Activated CD8-positive, alpha-beta memory T cell treated with anti-CD3 and anti-CD28 coated beads for 48 hours (primary cell): ENCODE data around the gene KRT73.

ENCODE experiments used
- DNase-seq, 3 experiments: peaks; one replicate each; pipeline ENCODE4 v3.0.0-alpha.2; 2020; ENCODE audit warnings: low read depth in 2 of 3, low spot score in 2 of 3

Gene KRT73

DNA sequence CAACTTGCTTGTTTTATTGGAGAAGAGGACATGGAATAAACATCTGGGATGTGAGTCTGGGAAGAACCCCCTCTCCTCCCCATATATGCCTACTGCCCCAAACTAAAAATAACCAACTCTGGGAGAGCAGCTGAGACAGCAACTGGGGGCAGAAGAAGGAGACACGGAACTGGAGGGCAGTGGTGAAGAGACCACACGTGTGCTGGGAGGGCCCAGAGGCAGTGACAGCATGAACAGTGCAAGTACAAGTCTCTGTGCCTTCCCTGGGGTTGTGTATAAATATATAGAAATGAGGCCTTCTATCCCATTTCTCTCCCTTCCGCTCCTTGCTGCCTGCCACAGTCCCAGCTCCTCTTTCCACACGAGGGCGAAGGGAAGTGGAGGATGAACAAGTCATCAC, 4.0 kb upstream of the KRT73 start:
- DNase-seq: no peak

GRCh38 chr12:52618866-52619265, 507 bp upstream of the KRT73 start:
- no peak for DNase-seq

GRCh38 chr12:52617403-52617785, 965 bp downstream of the KRT73 start:
- DNase-seq: no peak

DNA sequence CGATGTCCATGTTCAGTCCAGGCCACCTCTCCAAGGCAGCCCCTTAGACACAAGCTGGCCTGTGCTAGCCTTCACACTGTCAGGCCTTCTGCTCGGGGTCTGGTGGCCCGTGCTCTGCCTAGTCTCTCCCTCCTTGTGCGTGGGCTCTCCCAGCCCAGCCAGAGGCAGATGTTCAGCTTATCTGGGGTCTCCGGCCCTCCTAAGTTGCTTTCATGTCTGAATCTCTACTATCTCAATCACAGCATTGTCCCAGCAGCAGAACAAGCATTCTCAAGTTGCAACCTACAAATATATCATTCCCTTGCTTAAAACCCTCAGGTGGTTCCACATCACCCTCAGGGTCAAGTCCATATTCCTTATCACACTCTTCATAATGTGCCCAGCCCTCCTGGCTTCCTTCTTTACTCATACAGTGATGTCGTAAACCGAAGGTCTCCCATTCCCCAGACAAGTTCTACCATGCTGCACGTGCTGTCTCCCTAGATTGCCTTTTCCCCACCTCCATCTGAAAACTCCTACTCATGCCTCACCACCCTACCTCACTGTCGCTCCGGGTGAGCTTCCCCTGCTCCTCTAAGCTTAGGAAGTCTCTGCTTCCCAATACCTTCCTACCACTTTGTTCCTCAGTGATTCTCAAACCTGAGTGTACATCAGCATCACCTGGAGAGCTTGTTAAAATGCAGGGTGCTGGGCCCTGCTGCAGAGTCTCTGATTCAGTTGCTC, 1.5 kb downstream of the KRT73 start:
- no peak for DNase-seq

GRCh38 chr12:52615912-52616311, 2.4 kb downstream of the KRT73 start:
- no peak for DNase-seq

- no peak for DNase-seq
Measured at GRCh38 chr12:52615208-52615868, 3.0 kb downstream of the KRT73 start.

- no peak for DNase-seq
Measured at GRCh38 chr12:52614381-52615207, 3.8 kb downstream of the KRT73 start.

- no peak for DNase-seq
Measured at GRCh38 chr12:52613384-52614030, 4.9 kb downstream of the KRT73 start.

GRCh38 chr12:52612431-52613383, 5.7 kb downstream of the KRT73 start:
- no peak for DNase-seq

DNA sequence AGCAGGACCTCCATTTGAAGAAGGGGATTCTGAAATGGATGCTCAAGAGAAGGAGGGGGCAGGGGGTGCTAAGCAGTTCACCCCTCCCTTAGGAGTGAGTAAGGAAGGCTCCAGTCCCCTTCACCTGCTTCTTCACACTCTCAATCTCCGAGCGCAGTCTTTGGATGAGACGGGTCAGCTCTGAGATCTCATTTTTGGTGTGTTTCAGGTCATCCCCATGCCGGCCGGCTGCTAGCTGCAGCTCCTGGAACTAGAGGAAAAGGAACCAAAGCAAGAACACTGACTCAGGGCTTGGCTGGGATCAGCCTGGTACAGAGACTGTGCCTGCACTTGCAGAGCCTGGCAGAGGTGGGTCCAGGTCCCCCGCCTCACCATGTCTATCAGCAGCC, 7.3 kb downstream of the KRT73 start:
- no peak for DNase-seq

- DNase-seq: no peak
Measured at GRCh38 chr12:52608826-52609630, 9.3 kb downstream of the KRT73 start.

GRCh38 chr12:52608161-52608560, 10.2 kb downstream of the KRT73 start:
- no peak for DNase-seq

DNA sequence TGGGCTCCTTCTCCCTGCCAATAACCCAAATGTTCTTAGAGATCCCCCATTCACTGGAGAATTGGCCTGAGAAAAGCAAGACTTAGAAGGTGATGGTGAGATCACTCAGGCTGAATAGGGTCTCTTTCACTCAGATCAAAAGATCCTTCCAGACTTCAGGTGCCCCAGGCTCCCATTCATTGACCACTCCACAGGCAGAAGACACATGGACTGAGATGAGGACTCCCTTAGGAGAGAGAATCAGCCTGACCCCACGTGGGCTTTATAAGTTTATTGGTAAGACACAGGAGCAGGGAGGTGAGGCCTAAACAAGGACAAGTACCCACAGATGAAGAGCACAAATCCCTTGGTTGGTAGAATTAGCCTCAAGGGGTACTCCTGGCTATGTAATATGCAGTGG, 11.0 kb downstream of the KRT73 start:
- DNase-seq: no peak

DNA sequence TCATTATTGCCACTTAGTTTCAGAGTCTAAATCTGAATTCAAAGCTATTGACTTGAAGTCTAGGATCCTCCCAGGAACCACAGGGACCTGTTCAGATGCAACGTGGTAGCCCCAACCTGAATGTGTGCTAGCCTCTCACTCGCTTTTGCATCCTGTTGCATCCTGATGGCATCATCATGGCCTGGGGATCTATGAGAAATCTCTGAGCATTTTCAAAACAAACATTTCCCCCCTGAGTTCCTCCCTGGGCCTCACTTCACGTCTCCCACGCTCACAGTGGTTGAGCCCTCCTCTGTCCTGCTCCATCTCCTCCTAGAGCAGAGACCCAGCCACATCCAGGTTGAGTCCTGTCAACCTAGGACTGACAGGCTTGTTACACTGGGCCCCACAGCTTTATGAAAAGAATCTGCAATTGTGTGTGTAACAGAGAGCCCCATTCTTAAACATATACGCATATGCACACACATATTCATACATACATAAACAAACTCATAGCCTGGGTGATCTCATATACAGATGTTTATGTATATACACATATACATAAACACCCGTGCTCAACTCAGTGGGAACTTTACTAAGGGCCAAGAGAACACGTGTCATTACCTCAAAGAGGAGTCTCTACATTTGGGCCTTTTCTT, 11.7 kb downstream of the KRT73 start:
- DNase-seq: no peak

DNA sequence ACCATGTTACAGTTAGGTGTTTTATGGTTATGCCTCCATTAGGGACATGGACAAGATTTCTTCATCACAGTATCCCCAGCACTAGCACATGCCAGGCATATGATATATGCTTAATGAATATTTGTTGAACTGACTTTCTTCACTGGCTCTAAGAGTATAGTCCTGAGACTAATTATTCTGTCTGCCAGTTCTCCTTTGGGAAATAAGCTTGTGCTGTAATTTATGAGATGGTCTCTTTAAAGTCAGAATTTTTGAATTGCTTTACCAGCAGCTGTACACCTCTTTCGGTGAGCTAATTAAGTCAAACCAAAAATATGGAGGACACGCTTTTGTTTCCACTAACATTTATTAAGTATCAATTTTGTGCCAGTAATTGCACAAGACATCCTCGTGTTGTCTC, 12.3 kb downstream of the KRT73 start:
- no peak for DNase-seq

- DNase-seq: no peak
Measured at GRCh38 chr12:52605542-52605941, 12.8 kb downstream of the KRT73 start.

DNA sequence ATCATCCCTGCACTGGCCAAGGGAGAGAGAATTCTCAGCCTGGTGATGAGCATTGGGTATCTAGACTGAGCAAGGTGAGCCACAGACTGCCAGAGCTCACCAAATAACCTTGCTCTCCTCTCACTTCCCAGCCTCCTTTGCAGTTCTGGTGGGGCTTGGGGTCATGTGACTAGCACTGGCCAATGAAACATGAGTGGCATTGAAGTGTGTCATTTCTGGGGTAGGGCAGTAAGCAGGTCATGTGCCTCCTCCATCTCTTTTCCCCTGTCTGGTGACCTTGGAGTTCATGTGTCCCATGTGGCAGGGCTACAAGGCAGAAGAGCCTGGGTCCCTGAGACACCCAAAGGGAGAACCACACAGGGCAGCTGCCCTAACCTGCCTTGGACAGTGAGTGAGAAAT, 13.5 kb downstream of the KRT73 start:
- DNase-seq: no peak

GRCh38 chr12:52603314-52603713, 15.0 kb downstream of the KRT73 start:
- DNase-seq: no peak

DNA sequence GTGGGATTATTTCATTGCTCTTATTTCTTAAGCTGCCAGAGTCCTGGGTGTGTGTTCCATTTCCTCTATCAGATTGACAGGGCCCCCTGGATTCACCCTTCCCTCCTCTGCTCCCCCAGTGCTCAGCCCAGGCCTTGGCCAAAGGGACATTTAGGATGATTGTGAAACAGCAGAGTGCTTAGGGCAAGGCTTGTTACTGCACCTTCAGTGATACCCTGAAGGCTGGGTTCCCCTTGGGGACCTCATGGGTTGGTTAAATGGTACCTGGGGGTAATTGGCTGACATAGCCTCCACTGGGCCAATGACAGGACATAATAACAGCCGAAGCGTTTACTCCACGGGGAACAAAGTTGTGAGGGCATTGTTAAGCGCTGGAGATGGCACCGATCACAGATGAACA, 15.8 kb downstream of the KRT73 start:
- no peak for DNase-seq
